GM20000 (cell line): ENCODE data around the gene KCNT2.

Source experiments
- DNase-seq: peaks from one replicate; pipeline ENCODE4 v3.0.0; 2012; ENCODE audit warnings: low spot score
- TF ChIP-seq, protein P1 (sequence below): IDR thresholded peaks from 2 replicates; pipeline ENCODE4 v1.5.1; 2012; ENCODE audit warnings: mild to moderate bottlenecking, control low read depth; ENCODE audit errors: extremely low read depth, missing control alignments

KCNT2 gene

DNA sequence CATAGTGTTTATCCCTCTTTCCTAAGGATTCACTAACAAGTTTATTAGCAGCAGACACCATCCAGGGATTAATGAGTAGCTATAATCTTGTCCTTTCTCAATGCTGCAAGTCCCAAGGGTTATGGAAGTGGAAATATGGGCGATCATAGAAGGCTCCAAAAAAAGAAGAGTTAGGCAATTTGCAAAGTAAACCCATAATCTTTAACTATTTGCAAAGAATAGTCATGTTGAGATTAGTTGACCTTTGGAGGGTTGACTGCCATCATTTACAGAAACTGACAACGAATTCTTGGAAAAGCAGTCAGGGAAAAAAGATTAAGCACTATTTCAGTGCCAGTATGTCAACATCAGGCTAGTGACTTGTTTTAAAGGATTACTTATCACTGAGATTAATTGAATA, 169.9 kb downstream of the KCNT2 start:
- TF ChIP-seq, protein P1, sequence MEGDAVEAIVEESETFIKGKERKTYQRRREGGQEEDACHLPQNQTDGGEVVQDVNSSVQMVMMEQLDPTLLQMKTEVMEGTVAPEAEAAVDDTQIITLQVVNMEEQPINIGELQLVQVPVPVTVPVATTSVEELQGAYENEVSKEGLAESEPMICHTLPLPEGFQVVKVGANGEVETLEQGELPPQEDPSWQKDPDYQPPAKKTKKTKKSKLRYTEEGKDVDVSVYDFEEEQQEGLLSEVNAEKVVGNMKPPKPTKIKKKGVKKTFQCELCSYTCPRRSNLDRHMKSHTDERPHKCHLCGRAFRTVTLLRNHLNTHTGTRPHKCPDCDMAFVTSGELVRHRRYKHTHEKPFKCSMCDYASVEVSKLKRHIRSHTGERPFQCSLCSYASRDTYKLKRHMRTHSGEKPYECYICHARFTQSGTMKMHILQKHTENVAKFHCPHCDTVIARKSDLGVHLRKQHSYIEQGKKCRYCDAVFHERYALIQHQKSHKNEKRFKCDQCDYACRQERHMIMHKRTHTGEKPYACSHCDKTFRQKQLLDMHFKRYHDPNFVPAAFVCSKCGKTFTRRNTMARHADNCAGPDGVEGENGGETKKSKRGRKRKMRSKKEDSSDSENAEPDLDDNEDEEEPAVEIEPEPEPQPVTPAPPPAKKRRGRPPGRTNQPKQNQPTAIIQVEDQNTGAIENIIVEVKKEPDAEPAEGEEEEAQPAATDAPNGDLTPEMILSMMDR = no peak
- DNase-seq = no peak

DNA sequence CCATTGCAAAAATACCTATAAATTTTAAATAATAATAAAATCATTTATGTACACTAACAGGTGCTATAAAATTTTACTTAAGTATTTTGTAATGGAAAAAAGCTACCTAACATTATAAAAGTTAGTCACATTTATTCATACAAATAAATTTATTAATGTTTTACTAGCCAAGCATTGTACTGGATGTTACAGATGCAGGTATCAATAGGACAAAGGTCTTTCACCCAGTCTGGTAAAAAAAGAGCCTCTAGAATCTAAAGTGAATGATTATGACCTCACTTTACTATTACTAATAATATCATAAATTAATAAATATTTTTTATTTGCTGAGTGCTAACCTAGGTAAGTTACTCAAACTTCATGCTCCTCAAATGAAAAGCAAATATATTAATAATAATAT, 170.6 kb downstream of the KCNT2 start:
- DNase-seq = no peak
- TF ChIP-seq, protein P1 = no peak

DNA sequence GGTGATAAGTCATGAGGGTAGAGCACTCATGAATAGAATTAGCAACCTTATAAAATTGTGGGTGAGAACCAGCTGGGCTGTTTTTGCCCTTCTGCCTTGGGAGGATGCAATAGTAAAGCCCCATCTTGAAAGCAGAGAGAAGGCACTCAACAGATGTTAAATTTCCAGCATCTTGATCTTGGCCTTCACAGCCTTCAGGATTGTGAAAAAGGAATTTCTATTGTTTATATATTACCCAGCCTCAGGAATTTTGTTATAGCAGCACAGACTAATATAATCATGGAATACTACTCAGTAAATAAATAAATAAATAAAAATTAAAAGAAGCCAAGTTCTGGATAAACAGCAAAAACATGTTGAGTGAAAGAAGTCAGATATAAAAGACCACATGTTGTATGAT, 175.2 kb downstream of the KCNT2 start:
- no peak for DNase-seq
- TF ChIP-seq, protein P1 = no peak

DNA sequence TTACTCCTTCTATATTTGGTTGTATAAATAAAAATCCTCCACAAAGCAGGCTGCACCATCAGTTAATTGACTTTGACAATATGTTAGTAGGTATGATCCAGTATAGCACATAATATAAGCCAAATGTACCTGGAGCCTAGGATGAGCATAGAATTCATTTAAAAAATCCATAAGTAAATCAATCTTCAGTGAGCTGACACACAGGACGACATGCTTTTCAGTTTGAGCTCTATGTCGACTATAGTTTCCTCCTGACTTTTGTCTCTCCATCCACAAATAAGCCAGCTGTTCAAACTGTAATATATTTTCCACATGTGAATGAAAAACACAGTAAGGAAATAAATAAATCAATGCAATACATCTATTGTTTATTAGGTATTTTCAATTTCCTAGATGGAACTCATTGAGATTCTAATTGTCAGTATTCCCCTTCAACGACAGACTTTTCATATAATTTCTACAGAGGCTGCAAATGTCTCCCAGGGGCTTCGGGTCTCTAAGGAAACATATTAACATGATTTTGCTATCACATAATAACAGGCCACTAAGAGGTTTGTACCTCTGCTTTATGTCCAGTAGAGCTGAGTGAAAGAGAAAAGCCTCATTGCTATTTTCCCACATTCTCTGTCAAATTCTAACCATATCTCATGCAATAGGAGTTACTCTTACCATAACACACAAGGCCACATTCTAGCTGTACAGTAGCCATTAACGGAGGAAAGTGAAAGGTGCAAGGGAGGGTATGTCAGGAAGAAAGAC, 180.1 kb downstream of the KCNT2 start:
- no peak for DNase-seq
- TF ChIP-seq, protein P1 = no peak

DNA sequence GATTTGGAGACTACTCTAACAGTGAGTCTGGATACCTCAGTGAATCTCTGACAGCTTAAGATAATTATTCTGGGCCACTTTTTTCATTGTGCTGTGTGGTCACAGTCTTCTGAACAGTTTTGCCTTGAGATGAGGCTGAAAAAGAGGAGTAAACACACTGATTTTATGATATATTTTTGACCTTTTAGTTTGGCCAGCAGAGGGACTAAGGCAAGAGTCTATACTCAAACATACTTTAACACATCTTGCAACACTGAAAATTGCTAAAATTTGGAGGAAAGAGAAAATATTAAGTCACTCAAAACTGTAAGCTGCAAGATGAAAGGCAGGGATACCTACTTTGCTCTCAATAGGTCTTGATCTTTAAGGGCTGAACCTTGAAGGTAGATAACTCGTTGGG, 182.7 kb downstream of the KCNT2 start:
- TF ChIP-seq, protein P1 = no peak
- no peak for DNase-seq

DNA sequence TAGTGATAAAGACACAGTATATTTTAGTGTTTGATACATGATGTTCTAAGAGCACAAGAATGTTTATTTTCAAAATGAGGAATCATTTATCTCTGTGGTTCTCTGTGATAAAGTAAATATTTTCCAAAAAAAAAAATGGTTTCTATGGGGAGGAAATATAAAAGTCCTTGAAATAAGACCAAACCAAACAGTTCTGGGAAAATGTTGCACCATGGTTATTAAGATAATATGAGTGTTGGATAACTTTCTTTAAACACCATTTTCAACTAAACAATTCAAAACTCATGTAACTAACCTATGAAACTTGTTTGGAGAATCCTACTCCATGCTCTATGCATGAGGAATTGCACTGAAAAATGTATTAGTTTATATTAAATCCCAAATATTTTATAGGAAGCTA, 184.6 kb downstream of the KCNT2 start:
- TF ChIP-seq, protein P1 = no peak
- no peak for DNase-seq

DNA sequence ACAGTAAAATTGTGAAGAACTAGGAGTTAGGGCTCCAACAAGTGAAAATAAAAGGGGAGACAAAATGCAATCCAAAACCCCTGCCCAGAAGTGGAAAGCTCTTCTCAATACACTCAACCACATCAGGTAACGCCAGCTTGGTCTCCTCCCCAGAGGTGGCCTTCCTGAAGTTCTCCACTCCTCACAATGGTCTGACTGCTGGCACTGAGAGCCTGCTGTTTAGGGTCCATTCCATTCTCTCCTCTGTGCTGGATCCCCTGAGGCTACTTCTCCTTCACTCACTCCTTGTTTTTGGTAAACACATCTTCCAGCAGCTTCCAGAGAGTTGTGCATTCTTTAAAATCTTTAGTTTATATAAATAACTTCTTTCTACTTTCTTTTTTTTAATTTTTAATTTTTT, 189.5 kb downstream of the KCNT2 start:
- no peak for DNase-seq
- TF ChIP-seq, protein P1 = no peak
